Measurements from ENCODE around the gene KLC4.

KLC4 gene

DNA sequence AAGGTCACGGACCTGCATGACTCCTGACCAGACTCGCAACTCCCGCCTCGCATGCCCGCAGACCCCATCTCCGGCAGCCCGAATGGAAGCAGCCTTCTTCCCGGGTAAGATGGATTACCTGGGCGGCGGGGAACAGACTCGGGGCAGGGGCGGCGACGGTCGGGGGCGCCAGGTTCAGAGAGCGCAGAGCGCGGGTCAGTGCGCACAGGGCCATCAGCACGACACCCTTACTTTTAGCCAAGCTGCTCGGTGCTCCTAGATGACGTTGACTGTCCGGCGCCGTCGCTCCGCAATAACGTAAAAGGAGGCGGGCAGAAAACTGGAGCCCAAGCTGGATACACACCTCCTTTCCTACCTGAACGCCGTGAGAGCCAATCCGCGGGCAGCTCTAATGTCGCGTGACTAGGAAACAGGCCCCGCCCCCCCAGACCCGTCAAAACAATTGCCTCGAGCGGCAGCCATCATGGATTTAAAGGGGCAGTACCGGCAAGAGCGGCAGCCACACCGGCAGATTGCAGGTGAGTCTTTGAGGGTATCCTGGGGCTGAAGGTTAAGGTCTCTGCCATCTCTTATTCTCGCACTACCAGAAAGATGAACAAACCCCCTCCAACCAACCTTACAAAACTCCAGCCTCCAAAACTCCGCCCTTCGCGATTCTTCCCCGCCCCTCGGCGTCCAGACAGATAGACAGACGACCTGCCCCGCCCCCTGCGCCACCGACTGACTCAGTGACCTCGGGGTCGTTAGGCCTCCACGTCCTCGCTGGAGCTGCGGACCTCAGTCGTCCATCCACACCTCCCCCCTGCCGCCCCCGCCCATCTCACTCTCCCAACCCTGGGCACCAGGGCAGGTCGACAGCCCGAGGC, at the start of gene KLC4, which contains the start of gene MRPL2:
TSS of gene KLC4 (plus strand) at position 464 of the 866 bp plus-strand sequence. CDS start 1,705 bp downstream, outside the sequence.
TSS of gene MRPL2 (minus strand) at position 267 of the 866 bp plus-strand sequence. CDS start at position 214, 53 bp downstream.
- DNase-seq = peak; percentile 99

GRCh38 chr6:43011207-43011606, 48.2 kb upstream of the KLC4 start:
- DNase-seq = no peak

GRCh38 chr6:43012364-43012763, 47.1 kb upstream of the KLC4 start:
- no peak for DNase-seq

- DNase-seq = no peak
Measured at GRCh38 chr6:43013097-43013842, 46.2 kb upstream of the KLC4 start.

- peak; percentile 100 for DNase-seq
Measured at GRCh38 chr6:43013843-43014433, 45.5 kb upstream of the KLC4 start, which contains the start of the genes KLHDC3 and MEA1. Gene KLHDC3, plus strand, starts transcription at chr6:43014249. Its CDS starts 2,944 bp downstream, at chr6:43017193. Gene MEA1, minus strand, starts transcription at chr6:43013946. Its CDS starts 133 bp downstream, at chr6:43013813.

GRCh38 chr6:43014434-43014909, 45.0 kb upstream of the KLC4 start:
- no peak for DNase-seq

GRCh38 chr6:43016176-43016942, 43.1 kb upstream of the KLC4 start:
- DNase-seq = no peak

DNA sequence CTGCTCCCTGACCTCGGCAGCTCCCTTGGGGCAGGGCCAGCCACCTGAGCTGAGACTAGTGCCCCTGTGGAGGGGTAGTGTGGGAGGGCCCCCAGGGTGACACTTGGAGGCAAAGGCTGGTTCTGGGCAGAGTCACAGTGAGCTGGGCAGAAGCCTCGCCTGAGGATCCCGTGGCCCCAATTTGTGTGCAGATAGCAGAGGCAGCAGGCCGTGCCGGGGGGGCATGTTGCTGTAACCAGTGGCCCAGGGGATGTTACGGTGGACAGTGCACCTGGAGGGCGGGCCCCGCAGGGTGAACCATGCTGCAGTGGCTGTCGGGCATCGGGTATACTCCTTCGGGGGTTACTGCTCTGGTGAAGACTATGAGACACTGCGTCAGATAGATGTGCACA, 42.5 kb upstream of the KLC4 start:
- DNase-seq = no peak

GRCh38 chr6:43019152-43019551, 40.3 kb upstream of the KLC4 start:
- no peak for DNase-seq

GRCh38 chr6:43020052-43020705, 39.3 kb upstream of the KLC4 start:
- DNase-seq = no peak

DNA sequence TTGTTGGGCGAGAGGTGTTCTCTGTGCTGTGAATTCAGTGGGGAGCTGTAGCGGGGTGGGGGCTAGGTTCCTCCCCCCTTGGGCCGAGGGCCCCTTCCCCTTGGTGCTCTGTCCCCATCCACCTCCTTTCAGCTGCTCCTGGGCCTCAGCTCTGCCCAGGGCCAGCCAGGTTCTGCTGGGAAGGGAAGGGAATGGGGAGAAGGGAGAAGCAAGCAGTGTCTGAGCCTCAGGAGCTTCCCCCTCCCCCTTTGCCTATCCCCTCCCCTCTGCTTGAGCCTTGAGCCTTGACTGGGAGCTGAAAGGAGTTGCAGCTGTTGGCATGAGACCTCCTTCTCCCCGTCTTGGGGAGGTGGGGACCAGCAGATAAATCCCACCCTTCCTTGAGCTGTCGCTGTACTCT, 38.6 kb upstream of the KLC4 start:
- no peak for DNase-seq

- DNase-seq = peak; percentile 86
Measured at GRCh38 chr6:43021270-43022047, 38.0 kb upstream of the KLC4 start, which contains the start of gene RRP36. Gene RRP36, plus strand, starts transcription at chr6:43021623. Its CDS starts 32 bp downstream, at chr6:43021655.

DNA sequence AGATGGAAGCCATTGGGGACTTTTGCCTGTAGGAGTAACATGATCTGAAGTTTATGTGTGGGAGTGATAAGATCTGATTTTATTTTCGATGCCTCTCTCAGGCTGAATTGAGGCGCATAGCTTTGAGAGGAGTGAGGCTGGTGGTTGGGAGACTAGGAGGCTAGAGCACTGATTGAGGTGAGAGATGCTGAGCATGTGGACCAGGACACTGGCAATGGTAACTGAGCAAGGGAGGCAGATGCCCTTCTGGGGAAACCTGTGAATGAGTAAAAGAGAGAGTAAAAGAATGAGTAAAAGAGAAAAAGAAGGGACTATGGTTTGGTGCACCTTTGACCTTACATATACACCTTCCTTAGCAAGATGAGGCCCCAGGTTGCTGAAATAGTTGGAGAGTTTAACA, 35.0 kb upstream of the KLC4 start:
- DNase-seq = no peak

GRCh38 chr6:43026365-43026764, 33.1 kb upstream of the KLC4 start:
- no peak for DNase-seq

GRCh38 chr6:43029120-43029519, 30.3 kb upstream of the KLC4 start:
- no peak for DNase-seq

- no peak for DNase-seq
Measured at GRCh38 chr6:43032326-43032725, 27.1 kb upstream of the KLC4 start.

- no peak for DNase-seq
Measured at GRCh38 chr6:43033496-43034189, 25.8 kb upstream of the KLC4 start.

- DNase-seq = no peak
Measured at GRCh38 chr6:43034190-43034525, 25.3 kb upstream of the KLC4 start.

GRCh38 chr6:43035495-43036194, 23.8 kb upstream of the KLC4 start:
- DNase-seq = no peak

- no peak for DNase-seq
Measured at GRCh38 chr6:43036712-43037111, 22.7 kb upstream of the KLC4 start.

Measured in eye (tissue), 1 donor.